Hematopoietic multipotent progenitor cell treated with erythropoietin and hydrocortisone succinate and interleukin-3 and kit ligand, for 15 days (in vitro differentiated cells): ENCODE results near the gene HBEGF.
A peak's percentile ranks its signal among the peaks of the same experiment; 100 is the strongest.

Source experiments
- DNase-seq: peaks from one replicate; pipeline ENCODE4 v3.0.0-alpha.2; 2015; ENCODE audit warnings: low spot score

Gene HBEGF

DNA sequence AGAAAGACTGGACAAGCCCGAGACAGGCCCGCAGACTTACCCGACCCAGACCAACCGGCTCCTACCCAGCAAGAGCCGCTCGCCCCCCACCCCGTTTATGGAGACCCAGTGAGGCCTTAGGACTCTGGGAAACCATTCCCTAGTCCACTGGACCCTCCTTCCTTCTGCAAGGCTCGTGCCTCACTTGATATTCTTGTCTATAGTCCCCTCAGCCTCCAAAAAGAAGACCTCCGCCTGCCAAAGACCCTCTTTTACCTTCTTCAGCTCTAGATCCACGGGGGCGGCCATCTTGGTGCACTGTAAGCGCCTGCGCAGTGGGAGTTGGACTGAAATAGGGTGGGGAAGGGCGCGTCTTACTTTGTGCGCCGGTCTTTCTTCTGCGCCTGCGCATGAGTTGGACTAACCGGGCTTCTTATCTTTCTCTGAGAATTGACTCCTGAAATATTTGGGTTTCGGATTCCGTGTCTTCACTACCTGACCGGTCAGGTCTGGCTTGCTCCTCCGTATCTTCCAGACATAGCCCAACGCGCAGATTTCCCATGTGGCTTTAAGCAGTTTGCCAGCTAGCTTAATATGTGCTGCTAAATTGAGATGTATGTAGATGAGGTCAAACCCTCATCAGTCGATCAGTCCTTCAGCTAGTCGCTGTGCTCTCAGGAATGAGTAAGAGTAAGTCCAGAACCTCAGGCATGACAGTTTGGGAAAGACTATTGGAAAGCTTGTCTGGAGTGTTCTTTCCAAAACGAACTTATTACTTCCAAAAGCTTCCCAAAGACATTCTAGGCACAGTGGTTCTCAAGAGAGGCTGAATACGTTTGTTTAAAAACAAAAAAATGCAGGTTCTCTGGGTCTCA lies 43.4 kb downstream of the HBEGF start, which contains the start of gene PFDN1:
PFDN1 (minus strand) TSS at position 316 of the 854 bp plus-strand sequence; CDS start at position 288, 28 bp downstream.
- peak; percentile 98 for DNase-seq

DNA sequence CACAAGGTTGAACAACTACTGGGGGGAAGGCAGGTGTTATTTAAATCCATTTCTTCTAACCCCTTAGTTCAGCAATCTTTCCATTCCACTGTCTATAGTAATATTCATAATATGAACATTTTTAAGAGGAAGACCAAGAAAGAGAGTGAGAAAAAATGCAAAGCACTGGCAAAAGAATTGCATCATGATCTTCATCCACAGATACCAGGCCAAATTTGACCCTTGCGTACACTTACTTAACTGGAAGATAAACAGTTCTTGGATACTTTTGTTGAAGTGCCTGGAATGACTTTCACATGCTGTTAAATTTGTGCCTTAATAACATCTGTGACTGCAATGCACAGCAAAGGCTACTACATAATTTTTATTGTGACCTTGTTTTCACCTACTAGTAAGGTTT lies 45.3 kb downstream of the HBEGF start:
- DNase-seq = no peak

DNA sequence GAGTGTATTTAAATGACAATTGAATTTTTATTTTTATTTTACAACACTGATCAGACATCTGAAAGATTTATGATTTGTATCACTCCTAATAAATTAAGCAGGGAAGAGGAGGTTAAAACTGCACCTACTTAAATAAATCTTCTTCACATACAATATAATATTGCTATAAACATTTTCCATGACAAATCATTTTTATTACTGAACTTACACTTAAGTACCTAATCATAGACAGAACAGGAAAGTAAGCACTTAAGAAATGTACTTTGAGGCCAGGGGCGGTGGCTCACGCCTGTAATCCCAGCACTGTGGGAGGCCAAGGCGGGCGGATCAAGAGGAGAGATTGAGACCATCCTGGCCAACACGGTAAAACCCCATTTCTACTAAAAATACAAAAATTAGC lies 47.3 kb downstream of the HBEGF start:
- no peak for DNase-seq

DNA sequence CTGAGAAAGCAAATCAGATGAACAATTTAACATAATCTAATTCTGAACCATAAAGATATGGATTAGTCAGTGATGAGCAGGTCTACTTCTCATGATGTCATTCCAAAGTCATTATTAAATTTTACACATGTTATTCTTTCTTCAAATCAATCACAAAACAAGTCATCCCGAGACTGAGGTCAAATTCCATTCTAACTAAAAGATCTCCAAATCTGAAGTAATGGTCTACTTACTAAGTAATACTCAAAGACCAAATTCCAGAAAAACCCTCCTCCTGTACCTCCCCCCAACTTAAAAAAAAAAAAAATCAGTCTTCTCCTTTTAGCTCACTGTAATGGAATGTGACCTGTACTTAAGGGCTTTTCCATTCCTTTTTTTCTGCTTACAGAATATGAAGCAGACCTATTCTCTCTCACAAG lies 48.2 kb downstream of the HBEGF start:
- DNase-seq = no peak

DNA sequence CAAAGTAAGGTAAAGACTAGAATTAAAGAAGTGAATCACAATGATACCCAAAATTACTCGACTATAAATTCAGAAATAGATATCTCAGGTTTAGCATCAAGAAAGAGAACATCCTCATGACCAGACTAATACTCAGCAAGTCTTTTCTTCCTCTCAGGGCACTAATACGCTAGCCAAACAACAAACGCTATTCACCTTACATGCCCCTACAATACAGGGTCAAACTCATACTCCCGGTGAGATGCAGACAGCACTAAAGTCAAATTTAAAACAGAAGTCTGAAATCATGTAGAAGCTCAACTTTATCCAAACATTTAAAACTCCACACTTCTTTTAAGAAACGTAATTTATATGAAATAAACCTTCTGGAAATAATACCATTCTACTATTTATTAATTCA lies 49.1 kb downstream of the HBEGF start:
- no peak for DNase-seq

DNA sequence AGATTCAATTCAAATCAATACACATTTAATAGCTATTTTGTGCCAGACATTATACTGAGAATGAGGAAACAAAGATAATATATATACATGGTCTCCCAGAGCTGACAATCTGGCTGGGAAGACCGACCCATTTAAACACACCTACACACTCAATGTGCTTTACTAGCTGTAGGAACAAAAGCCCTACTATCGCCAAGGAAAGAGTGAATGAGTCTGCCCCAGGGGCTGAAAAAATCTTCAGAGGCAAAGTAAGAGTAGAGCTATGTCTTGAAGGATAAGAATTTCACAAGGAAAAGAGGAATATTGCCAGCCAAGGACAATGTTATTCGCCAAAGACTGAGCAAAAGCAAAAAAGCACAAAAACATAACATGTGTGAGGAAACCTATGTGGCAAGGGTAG lies 50.1 kb downstream of the HBEGF start:
- no peak for DNase-seq

DNA sequence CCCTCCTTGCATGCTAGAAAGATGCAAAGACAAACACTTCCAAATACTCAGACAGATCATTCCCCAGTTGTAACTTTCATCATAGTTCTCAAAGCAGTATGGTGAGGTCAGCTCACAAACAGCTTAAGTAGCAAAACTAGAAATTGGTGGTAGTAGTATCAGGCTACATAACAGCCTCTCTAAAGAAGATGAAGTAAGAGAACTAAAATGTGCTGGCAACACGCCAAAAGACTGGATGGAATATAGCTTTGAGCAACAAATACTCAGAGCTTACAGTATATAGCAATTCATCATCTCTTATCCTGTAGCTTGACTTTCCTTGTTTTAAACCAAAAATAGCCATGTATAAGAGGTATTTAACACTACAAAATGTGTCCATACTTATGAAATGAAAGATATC lies 51.0 kb downstream of the HBEGF start:
- DNase-seq = peak; percentile 51

DNA sequence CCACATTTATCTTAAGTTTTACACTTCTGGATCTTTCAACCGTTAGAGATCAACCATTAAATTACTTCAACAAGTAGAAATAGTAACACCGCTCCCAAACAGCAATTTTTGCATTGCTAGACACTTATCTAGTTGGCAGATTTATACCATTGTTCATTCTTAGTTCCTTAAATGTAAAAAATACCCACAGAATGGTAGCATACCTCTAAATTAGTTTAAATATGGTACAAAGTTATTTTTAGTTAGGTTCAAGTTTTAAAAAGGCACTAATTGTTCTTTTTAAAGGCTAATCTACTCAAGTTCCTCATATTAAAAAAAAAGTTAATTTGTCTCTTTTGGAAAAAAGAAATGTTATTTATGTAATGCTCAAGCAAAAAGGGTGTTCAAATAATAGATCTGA lies 51.6 kb downstream of the HBEGF start:
- DNase-seq = no peak

DNA sequence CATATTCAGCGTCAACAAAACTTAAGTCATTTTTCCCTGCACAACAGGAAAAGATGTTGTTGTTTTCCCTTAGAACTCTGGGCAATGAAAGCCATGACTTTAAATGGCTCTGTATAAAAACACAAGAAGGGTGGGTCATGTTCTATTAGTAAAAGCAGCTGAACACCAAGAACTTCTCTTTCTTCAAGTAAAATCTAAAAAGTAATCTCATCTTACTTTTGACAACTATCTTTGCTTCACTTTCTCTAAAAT lies 52.6 kb downstream of the HBEGF start:
- DNase-seq = no peak

DNA sequence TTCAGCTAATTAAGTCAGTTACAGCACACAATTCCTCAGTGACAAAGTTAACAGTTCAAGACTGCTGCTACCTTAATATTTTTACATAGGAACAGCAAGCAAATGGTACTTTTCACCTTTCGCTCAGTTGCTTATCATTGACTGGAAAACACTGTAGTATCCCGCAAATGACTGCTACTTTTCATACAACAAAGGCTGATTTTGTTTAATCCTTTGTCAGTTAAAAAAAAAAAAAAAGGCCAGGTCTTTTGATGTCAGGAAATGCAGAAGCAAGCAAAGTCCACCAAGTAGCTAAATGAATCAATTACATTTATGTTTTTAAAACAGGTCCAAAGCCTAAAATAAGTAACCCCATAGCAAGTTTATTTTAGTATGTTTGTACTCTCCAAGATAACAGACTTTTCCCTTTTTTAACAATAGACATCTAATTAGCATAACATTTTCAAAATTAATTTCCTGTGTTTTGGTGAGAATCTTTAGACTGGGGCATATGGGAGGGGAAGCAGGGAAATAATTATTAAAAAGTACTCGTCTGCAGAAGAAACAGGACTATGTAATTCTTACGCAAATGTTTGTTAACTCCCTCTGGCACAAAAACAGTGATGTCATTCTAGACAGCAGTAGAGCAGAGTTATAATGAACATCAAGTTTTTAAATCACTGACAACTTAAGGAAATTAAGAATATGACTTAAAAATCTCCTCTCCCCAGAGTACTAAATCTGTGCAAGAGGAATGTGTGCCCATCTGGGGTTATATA lies 53.1 kb downstream of the HBEGF start:
- DNase-seq = no peak

DNA sequence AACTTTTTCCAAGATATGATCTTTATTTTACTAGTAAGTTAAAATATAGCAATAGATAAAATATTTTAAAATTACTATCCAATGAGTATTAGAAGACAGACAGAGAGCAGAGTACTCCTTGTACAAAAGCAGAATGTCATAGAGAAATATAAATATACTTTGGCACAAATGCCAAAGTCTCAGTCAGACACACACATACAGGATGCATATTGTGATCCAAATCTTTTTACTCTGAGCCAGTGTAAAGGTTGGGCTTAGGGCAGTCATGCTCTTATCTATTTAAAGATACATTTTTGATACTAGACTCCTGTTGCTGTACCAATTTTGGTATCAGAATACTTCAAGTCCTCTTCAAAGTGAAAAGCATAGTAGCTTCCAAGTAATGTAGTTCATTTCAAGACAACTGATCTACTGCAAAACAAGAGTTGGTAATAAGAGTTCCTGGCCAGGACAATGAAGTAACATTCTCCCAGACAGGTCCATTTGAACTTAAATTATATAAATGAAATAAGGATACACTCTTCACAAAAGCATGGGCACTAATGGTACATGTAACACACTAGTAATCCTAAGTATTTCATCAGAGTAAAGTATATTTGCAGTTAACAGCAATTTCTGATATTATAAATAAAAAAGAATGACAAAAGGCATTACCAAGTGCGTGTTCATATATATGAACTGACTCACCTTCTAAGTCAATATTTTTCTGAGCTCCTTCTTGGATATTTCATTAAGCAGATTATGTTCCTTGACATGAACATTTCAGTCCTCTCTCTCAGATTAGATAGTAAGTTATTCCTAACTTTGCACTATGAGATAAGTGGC lies 54.0 kb downstream of the HBEGF start:
- DNase-seq = no peak

DNA sequence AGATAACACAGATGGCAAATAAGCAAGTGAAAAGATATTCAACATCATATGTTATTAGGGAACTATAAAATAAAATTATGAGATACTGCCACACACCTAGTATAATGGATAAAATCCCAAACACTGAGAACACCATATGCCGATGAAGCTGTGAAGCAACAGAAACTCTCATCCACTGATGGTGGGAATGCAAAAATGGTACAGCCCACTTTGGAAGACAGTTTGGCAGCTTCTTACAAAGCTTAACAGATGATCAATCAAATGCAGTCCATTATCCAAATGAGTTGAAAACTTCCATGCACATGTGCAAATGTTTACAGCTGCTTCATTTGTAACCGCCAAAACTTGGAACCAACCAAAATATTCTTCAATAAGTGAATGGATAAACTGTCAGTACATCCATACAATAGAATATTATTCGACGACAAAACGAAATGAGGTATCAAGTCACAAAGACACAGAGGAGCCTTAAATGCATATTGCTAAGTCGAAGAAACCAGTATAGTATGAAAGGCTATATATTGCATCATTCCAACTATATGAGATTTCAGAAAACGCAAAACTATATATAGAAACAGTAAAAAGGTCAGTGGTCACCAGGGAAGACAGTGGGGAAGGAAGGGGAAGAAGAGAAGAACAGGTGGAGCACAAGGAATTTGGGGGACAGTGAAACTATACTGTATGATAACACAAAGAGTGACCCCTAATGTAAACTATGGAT lies 58.4 kb downstream of the HBEGF start:
- DNase-seq = no peak

DNA sequence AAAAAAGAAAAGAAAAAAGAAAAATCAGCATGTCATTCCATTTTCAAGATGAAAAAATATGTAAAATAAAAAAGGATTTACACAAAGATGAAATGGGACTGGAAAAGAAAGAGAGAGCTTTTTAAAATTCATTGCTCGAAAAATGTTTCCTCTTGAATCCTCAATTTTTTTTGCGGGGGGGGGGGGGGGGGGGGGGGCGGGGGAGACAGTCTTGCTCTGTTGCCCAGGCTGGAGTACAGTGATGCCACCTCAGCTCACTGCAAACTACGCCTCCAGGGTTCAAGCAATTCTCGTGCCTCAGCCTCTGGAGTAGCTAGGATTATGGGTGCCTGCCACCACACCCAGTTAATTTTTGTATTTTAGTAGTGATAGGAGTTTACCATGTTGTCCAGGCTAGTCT lies 60.0 kb downstream of the HBEGF start:
- no peak for DNase-seq

DNA sequence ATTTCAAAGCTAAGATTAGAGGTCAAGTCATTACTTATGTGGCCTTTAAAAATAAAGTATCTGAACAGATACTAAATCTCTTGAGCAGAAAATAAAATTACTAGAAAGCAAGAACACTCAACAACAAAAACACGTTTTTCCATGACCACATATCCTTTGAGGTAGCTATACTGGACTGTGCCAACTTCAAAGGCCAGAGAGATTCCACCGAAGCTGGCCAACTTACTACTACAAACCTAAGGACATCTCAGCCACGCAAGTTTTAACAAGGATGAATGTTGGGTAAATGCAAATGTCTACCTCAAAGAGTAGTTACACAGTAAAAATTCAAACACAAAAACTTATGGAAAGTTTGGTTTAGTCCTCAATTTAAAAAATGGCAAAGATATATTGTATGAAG lies 62.4 kb downstream of the HBEGF start:
- no peak for DNase-seq
